HepG2 (cell line): Measurements from ENCODE around the gene WDR31. TPM values are rescaled to one million over a fixed set of nuclear protein-coding genes. Genes with fewer than 3 reads are reported as not detected.

Source experiments
- FOXP4 ChIP-seq: sonication (generic); formaldehyde crosslinking; IDR thresholded peaks from 2 replicates; pipeline ENCODE4 v1.4.0; 2020; ENCODE audit warnings: missing genetic modification reagents
- HNF4G ChIP-seq, 2 experiments: sonication (generic) in 1 of 2; formaldehyde crosslinking in 1 of 2; IDR thresholded peaks; 2 replicates each; pipeline versions ENCODE4 v1.4.0 to v1.6.1; 2011 to 2020; ENCODE audit warnings: borderline replicate concordance in 2 of 2, low read depth in 2 of 2, mild to moderate bottlenecking in 2 of 2, low read length in 1 of 2, missing genetic modification reagents in 1 of 2, moderate library complexity in 1 of 2
- MAFF ChIP-seq: IDR thresholded peaks from 2 replicates; pipeline ENCODE4 v1.6.1; 2011; ENCODE audit warnings: low read depth, low read length, improper control_type of control experiment
- POLR2G ChIP-seq: fragments of 200-400 bp; formaldehyde crosslinking; IDR thresholded peaks from 2 replicates; pipeline ENCODE4 v1.6.1; 2018; ENCODE audit warnings: mild to moderate bottlenecking, low read depth, low read length, moderate library complexity
- RAD21 ChIP-seq: fragments of 450-650 bp; formaldehyde crosslinking; IDR thresholded peaks from 2 replicates; pipeline ENCODE4 v1.5.0; 2020; ENCODE audit warnings: mild to moderate bottlenecking
- SIN3A ChIP-seq: IDR thresholded peaks from 2 replicates; pipeline ENCODE4 v1.6.1; 2011; ENCODE audit warnings: low read depth, mild to moderate bottlenecking, control low read depth, low read length, borderline replicate concordance
- SIN3B ChIP-seq: fragments of 150-350 bp; IDR thresholded peaks from 2 replicates; pipeline ENCODE4 v1.6.1; 2014; ENCODE audit warnings: low read length
- TBX3 ChIP-seq: fragments of 450-650 bp; IDR thresholded peaks from 2 replicates; pipeline ENCODE4 v1.6.1; 2017; ENCODE audit warnings: antibody characterized with exemption, mild to moderate bottlenecking, inconsistent platforms, borderline replicate concordance
- TRIM22 ChIP-seq: fragments of 450-650 bp; IDR thresholded peaks from 2 replicates; pipeline ENCODE4 v1.6.1; 2017
- ZBED4 ChIP-seq: sonication (generic); formaldehyde crosslinking; IDR thresholded peaks from 2 replicates; pipeline ENCODE4 v1.4.0; 2020; ENCODE audit warnings: missing genetic modification reagents, borderline replicate concordance
- ZGPAT ChIP-seq: IDR thresholded peaks from 2 replicates; pipeline ENCODE4 v1.6.1; 2016; ENCODE audit warnings: mild to moderate bottlenecking
- ZNF446 ChIP-seq: sonication (generic); formaldehyde crosslinking; IDR thresholded peaks from 2 replicates; pipeline ENCODE4 v1.5.0; 2020; ENCODE audit warnings: mild to moderate bottlenecking, missing genetic modification reagents
- ZNF724P ChIP-seq: sonication (generic); formaldehyde crosslinking; IDR thresholded peaks from 2 replicates; pipeline ENCODE4 v1.8.0; 2022; ENCODE audit warnings: missing genetic modification reagents, borderline replicate concordance
- ZSCAN20 ChIP-seq: sonication (generic); formaldehyde crosslinking; IDR thresholded peaks from 2 replicates; pipeline ENCODE4 v1.4.0; 2020; ENCODE audit warnings: missing genetic modification reagents, mild to moderate bottlenecking, borderline replicate concordance
- polyA plus RNA-seq, 8 experiments: library from polyadenylated mRNA; depleted of rRNA in 3 of 8; stranded (reverse) in 7 of 8; unstranded in 1 of 8; fragments of >200 nt; fragmentation: Illumina TruSeq in 4 of 8; extraction: Trizol in 4 of 8; gene quantifications; 2 replicates each; pipeline versions ENCODE4 v1.2.1 to v1.2.3, GENCODE V29; 2011 to 2016; ENCODE audit warnings: low read depth in 4 of 8, missing spikeins in 1 of 8, mixed read lengths in 1 of 8; ENCODE audit not compliant: insufficient read depth in 1 of 8
- total RNA-seq, 5 experiments: library from RNA; depleted of rRNA; stranded (reverse); fragments of >200 nt; fragmentation: Illumina TruSeq; extraction: Trizol; gene quantifications; 2 replicates each; pipeline ENCODE4 v1.2.3, GENCODE V29; 2016; ENCODE audit warnings: low read depth in 1 of 5

WDR31 gene
- total and polyA plus RNA-seq, 2 of the 13 experiments (the other 11 are each of a cell fraction or from before 2014, with no cell fraction given) = 0.33 to 1.7 TPM

GRCh38 chr9:113355040-113355596 is 15.0 kb upstream of the WDR31 start (continued):
- TF ChIP-seq SIN3B = no peak
- 0 out of 2 replicates have a peak, but pooled peaks have one; percentile 18 for TF ChIP-seq MAFF
- no peak for TF ChIP-seq ZNF446 (CRISPR knock-in tag)
- TF ChIP-seq ZGPAT (CRISPR knock-in tag) = no peak
- peak; percentile 81 for TF ChIP-seq RAD21 (CRISPR knock-in tag)
- no peak for TF ChIP-seq FOXP4 (CRISPR knock-in tag)
- no peak for TF ChIP-seq ZSCAN20 (CRISPR knock-in tag)
- TF ChIP-seq POLR2G = no peak
- TF ChIP-seq TBX3 = no peak
- TF ChIP-seq ZNF724P (CRISPR knock-in tag) = no peak
- no peak for TF ChIP-seq TRIM22
- no peak for TF ChIP-seq SIN3A
- no peak for TF ChIP-seq HNF4G (IDR thresholded peaks at IDR 0.05; ENCODE audit: borderline replicate concordance, low read depth, low read length)
- no peak for TF ChIP-seq HNF4G (CRISPR knock-in tag; IDR thresholded peaks at IDR 0.05; ENCODE audit: borderline replicate concordance, low read depth)
- TF ChIP-seq ZBED4 (CRISPR knock-in tag) = no peak
